Endothelial cell of umbilical vein (primary cell): Measurements from ENCODE around the gene KCNMA1.

Experiments
- EZH2 ChIP-seq: IDR thresholded peaks from 2 replicates; pipeline ENCODE4 v1.6.1; 2012; ENCODE audit warnings: borderline replicate concordance, low read depth, mild to moderate bottlenecking, moderate library complexity, low read length, inconsistent platforms; ENCODE audit not compliant: severe bottlenecking
- FOS ChIP-seq: IDR thresholded peaks from 2 replicates; pipeline ENCODE4 v1.6.1; 2011; ENCODE audit warnings: mild to moderate bottlenecking, low read length, moderate library complexity, borderline replicate concordance; ENCODE audit not compliant: insufficient read depth
- GATA2 ChIP-seq: IDR thresholded peaks from 2 replicates; pipeline ENCODE4 v1.7.0; 2011; ENCODE audit warnings: low read depth, mild to moderate bottlenecking, moderate library complexity, mixed read lengths, low read length; ENCODE audit not compliant: insufficient read length, insufficient read depth
- JUN ChIP-seq: IDR thresholded peaks from 2 replicates; pipeline ENCODE4 v1.6.1; 2011; ENCODE audit warnings: borderline replicate concordance, low read depth; ENCODE audit not compliant: insufficient read length, insufficient read depth
- MYC ChIP-seq: IDR thresholded peaks from one replicate; pipeline ENCODE4 v1.6.1; 2011; ENCODE audit warnings: mild to moderate bottlenecking, low read depth, low read length
- POLR2A ChIP-seq: IDR thresholded peaks from 2 replicates; pipeline ENCODE4 v1.6.1; 2012; ENCODE audit warnings: low read depth, mild to moderate bottlenecking, control low read depth, low read length
- POLR2AphosphoS5 ChIP-seq: IDR thresholded peaks from 2 replicates; pipeline ENCODE4 v1.6.1; 2012; ENCODE audit warnings: low read depth, mild to moderate bottlenecking, control low read depth, low read length, moderate library complexity; ENCODE audit not compliant: insufficient read depth
- TF ChIP-seq, protein P1 (sequence below), 2 donors: IDR thresholded peaks; 1 replicate in 1 of 2; 2 replicates in 1 of 2; pipeline ENCODE4 v1.5.1; 2011; ENCODE audit warnings: low read length in 2 of 2, mild to moderate bottlenecking in 2 of 2, moderate library complexity in 2 of 2, control low read depth in 1 of 2, inconsistent platforms in 1 of 2, low read depth in 1 of 2; ENCODE audit not compliant: insufficient read depth in 1 of 2; ENCODE audit errors: extremely low read depth in 1 of 2
- TF ChIP-seq, protein P2 (sequence below): IDR thresholded peaks from 2 replicates; pipeline ENCODE4 v1.6.1; 2011; ENCODE audit not compliant: insufficient read depth, insufficient read length

DNA sequence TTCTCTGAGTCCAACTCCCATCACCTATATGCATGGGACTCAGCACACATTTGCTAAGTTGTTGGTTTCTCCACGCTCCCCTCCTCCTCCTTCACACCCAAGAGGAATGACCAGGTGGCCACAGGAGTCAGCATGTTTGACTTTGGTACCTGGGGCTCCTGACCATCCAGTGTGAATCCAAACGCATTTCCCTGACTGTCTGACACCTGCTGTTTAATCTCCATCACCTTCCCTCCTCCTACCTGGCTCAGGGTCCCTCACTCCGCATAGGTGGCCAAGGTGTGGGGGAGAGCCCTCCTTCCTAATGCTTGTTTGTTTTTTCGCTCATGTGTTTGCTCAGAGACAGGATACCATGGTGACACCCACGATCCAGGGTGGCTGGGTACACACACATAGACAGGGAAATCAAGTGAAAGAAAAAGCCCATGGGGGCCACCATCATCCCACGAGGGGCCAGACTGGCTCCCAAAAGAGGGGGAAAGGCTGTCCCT, 194.9 kb downstream of the KCNMA1 start:
- TF ChIP-seq, protein P1, sequence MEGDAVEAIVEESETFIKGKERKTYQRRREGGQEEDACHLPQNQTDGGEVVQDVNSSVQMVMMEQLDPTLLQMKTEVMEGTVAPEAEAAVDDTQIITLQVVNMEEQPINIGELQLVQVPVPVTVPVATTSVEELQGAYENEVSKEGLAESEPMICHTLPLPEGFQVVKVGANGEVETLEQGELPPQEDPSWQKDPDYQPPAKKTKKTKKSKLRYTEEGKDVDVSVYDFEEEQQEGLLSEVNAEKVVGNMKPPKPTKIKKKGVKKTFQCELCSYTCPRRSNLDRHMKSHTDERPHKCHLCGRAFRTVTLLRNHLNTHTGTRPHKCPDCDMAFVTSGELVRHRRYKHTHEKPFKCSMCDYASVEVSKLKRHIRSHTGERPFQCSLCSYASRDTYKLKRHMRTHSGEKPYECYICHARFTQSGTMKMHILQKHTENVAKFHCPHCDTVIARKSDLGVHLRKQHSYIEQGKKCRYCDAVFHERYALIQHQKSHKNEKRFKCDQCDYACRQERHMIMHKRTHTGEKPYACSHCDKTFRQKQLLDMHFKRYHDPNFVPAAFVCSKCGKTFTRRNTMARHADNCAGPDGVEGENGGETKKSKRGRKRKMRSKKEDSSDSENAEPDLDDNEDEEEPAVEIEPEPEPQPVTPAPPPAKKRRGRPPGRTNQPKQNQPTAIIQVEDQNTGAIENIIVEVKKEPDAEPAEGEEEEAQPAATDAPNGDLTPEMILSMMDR (IDR thresholded peaks at IDR 0.05; ENCODE audit: extremely low read depth in 1 of 2, insufficient read depth in 1 of 2, low read depth in 1 of 2, low read length in 2 of 2): no peak
- TF ChIP-seq POLR2A (no peak), GATA2 (no peak), POLR2AphosphoS5 (no peak), EZH2 (no peak), MYC (no peak), JUN (no peak), FOS (no peak)
- TF ChIP-seq, protein P2, sequence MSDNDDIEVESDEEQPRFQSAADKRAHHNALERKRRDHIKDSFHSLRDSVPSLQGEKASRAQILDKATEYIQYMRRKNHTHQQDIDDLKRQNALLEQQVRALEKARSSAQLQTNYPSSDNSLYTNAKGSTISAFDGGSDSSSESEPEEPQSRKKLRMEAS: no peak
